ENCODE results near the gene ARF3. TPM values are rescaled to one million over a fixed set of nuclear protein-coding genes. Genes with fewer than 3 reads are reported as not detected.
A peak's percentile ranks its signal among the peaks of the same experiment; 100 is the strongest.

Gene ARF3
- total RNA-seq, 1 experiment from 2014 or later: 263 TPM

GRCh38 chr12:48973531-48973930 is 16.2 kb upstream of the ARF3 start:
- Histone ChIP-seq H3K14ac (ENCODE audit: insufficient read depth, low read length) (no peak overlapping the region), H3T11ph (ENCODE audit: low read length) (no peak overlapping the region), H2BK5ac (ENCODE audit: insufficient read length, low read length) (no peak overlapping the region), H4K5ac (ENCODE audit: insufficient read length, low read depth, low read length) (no peak overlapping the region), H4K20me1 (ENCODE audit: control insufficient read depth, insufficient read depth, insufficient read length) (no peaks in the 10 kb centered on the region), H3K4ac (ENCODE audit: low read depth, low read length) (no peak overlapping the region), H3K4me1 (ENCODE audit: insufficient read depth, low read length) (peaks cover 4% of the 10 kb centered on the region), H2BK12ac (ENCODE audit: insufficient read length, low read depth, low read length) (no peak overlapping the region), H4K91ac (ENCODE audit: insufficient read length, low read depth, low read length) (no peak overlapping the region), H3K9ac (ENCODE audit: extremely low read depth, insufficient read length, low read length) (no peak overlapping the region), H3K4me2 (ENCODE audit: insufficient read depth, insufficient read length, low read length) (no peak overlapping the region), H4K8ac (replicated peaks; ENCODE audit: insufficient read length, low read depth, low read length) (no peak overlapping the region), H3K27ac (ENCODE audit: insufficient read length, low read depth, low read length) (no peak overlapping the region), H3K27me3 (ENCODE audit: insufficient read depth, low read length) (peaks cover 91% of the 10 kb centered on the region), H3K18ac (ENCODE audit: insufficient read length, low read depth, low read length) (no peak overlapping the region), H3K79me1 (ENCODE audit: insufficient read depth, low read depth, low read length, poor library complexity, severe bottlenecking) (no peaks in the 10 kb centered on the region), H3K79me2 (ENCODE audit: insufficient read depth, low read length) (no peaks in the 10 kb centered on the region), H2AK5ac (ENCODE audit: insufficient read length, low read length) (no peak overlapping the region), H2BK120ac (ENCODE audit: low read depth, low read length, poor library complexity, severe bottlenecking) (no peak overlapping the region), H3K9me3 (ENCODE audit: control insufficient read depth, low read depth, low read length) (no peaks in the 10 kb centered on the region), H3K23me2 (ENCODE audit: insufficient read length, low read depth, low read length, poor library complexity, severe bottlenecking) (peaks cover 9% of the 10 kb centered on the region), H3K56ac (ENCODE audit: insufficient read length, low read depth, low read length) (no peak overlapping the region), H2BK15ac (ENCODE audit: low read depth, low read length) (no peak overlapping the region), H2AFZ (ENCODE audit: low read length) (no peak overlapping the region), H3K23ac (ENCODE audit: insufficient read length, low read depth, low read length) (no peak overlapping the region), H2BK20ac (ENCODE audit: low read depth, low read length, poor library complexity, severe bottlenecking) (no peak overlapping the region)
- peaks cover 4 to 5% of the 10 kb centered on the region in 2 experiments; a peak in 4 of 5 replicates for H3K9me3 Mint-ChIP-seq
- DNase-seq: no peak
- H3K36me3 Mint-ChIP-seq (ENCODE audit: insufficient read depth in 1 of 3, low read depth in 3 of 3): no peaks in the 10 kb centered on the region; a peak in 1 of 7 replicates
- no CpG with 5 or more reads among the region's 12 CpGs for WGBS (ENCODE audit: extremely low coverage, insufficient read length, low lambda C conversion rate)
- H3K4me1 Mint-ChIP-seq: peaks cover 34 to 41% of the 10 kb centered on the region in 2 experiments
- TF ChIP-seq CTCF (conservative IDR thresholded peaks at IDR 0.05): no peak
- H3K27ac Mint-ChIP-seq: no peak overlapping the region
- H3K27me3 Mint-ChIP-seq (ENCODE audit: low read depth): peaks cover 99% of the 10 kb centered on the region
- H3K4me3 Mint-ChIP-seq: peak overlapping the region in 1 of 2 experiments; percentile 55; a peak in 3 of 5 replicates
